ENCODE results near the gene ACVR1. TPM values are rescaled to one million over a fixed set of nuclear protein-coding genes. Genes with fewer than 3 reads are reported as not detected.

The ACVR1 gene
- total RNA-seq, 1 donor from 2014 or later: 24.3 TPM

DNA sequence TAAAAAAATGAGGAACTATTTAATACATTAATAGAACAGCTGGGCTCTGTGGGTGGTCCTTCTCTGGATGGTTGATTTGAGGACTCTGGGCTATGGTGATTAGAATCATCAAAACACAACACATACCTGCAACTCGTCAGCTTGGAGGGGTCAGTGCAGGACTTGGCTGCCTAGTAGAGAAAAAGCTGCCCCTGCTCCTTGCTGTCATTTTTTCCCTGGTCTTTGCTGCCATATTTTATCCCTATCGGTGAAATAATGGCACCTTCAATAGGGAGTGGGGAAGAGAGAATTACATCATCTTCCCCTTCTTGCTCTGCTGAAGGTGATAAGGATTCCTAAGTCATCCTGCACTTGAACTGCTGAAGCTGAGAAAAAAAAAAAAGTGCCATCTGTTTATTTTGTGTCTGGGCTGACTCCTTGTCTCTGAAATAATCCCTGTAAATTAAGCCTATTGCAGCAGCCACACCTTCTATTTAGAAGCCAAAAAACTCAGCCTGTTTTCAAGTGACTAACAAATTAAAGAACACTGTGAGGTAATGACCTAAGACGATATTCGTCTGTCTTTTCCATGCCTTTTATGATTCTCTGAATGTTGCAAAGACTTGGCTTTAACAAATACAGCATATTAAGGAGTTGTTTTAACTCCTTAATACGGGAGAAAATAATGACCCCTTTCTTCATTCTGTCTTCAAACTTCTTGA, 89.3 kb downstream of the ACVR1 start:
- Mint-ChIP-seq H3K4me3 (ENCODE audit: low read depth) (no peak overlapping the region), H3K27me3 (no peaks in the 10 kb centered on the region), H3K9me3 (ENCODE audit: low read depth) (no peaks in the 10 kb centered on the region), H3K36me3 (ENCODE audit: insufficient read depth) (no peaks in the 10 kb centered on the region), H3K4me1 (ENCODE audit: low read depth) (peaks cover 38% of the 10 kb centered on the region), H3K27ac (peak overlapping the region; percentile 56)
- no peak for TF ChIP-seq CTCF (IDR thresholded peaks at IDR 0.05; ENCODE audit: unreplicated experiment)
- no peak for DNase-seq (ENCODE audit: low spot score, unreplicated experiment)

- Mint-ChIP-seq H3K4me1 (ENCODE audit: low read depth) (peaks cover 41% of the 10 kb centered on the region), H3K27ac (no peak overlapping the region), H3K27me3 (no peaks in the 10 kb centered on the region), H3K36me3 (ENCODE audit: insufficient read depth) (no peaks in the 10 kb centered on the region), H3K4me3 (ENCODE audit: low read depth) (no peak overlapping the region), H3K9me3 (ENCODE audit: low read depth) (no peaks in the 10 kb centered on the region)
- DNase-seq (ENCODE audit: low spot score, unreplicated experiment): no peak
- TF ChIP-seq CTCF (IDR thresholded peaks at IDR 0.05; ENCODE audit: unreplicated experiment): no peak
These were observed 90.1 kb downstream of the ACVR1 start for GRCh38 chr2:157785866-157786662.

DNA sequence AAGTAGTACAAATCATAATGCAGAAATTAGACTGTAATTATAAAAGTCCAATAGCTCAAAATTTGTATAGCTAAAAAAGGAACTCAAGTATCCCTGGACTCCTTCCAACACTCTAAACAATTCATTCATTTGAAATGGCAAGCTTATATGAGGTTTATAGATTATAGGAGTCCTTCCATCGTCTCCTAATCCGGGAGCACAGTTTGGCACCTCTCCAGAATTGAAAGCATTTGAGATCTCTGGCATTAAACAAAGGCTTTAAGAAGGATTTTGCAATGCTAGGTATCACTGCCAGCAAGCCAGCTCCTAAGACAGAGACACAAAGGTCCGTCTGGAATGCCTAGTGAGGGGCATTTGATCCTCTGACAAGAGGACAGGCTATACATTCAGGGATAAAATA, 90.9 kb downstream of the ACVR1 start:
- H3K27ac Mint-ChIP-seq: no peak overlapping the region
- TF ChIP-seq CTCF (IDR thresholded peaks at IDR 0.05; ENCODE audit: unreplicated experiment): no peak
- H3K9me3 Mint-ChIP-seq (ENCODE audit: low read depth): no peaks in the 10 kb centered on the region
- H3K4me1 Mint-ChIP-seq (ENCODE audit: low read depth): peaks cover 41% of the 10 kb centered on the region
- DNase-seq (ENCODE audit: low spot score, unreplicated experiment): no peak
- H3K4me3 Mint-ChIP-seq (ENCODE audit: low read depth): no peak overlapping the region
- H3K36me3 Mint-ChIP-seq (ENCODE audit: insufficient read depth): peaks cover 3% of the 10 kb centered on the region
- H3K27me3 Mint-ChIP-seq: no peaks in the 10 kb centered on the region

DNA sequence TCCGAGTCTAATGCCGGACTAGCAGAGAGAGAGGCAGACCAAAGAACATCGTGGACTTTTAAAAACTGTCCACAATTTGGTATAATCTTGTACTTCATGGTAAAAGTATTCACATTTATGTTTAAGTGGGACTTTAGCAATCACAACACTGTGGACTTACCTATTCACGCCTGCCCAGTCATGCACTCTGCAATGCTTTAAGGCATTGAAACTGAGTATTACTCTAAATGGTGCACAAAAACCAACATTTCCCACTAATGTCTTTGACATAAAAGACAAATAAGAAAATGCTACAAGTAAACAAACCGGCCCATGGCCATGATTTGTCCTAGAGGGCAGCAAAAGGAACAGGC, 91.3 kb downstream of the ACVR1 start:
- DNase-seq (ENCODE audit: low spot score, unreplicated experiment): no peak
- Mint-ChIP-seq H3K36me3 (ENCODE audit: insufficient read depth) (peaks cover 5% of the 10 kb centered on the region), H3K4me3 (ENCODE audit: low read depth) (no peak overlapping the region), H3K27me3 (no peaks in the 10 kb centered on the region), H3K9me3 (ENCODE audit: low read depth) (no peaks in the 10 kb centered on the region), H3K27ac (no peak overlapping the region), H3K4me1 (ENCODE audit: low read depth) (peaks cover 41% of the 10 kb centered on the region)
- no peak for TF ChIP-seq CTCF (IDR thresholded peaks at IDR 0.05; ENCODE audit: unreplicated experiment)

GRCh38 chr2:157784169-157784822, 91.8 kb downstream of the ACVR1 start:
- Mint-ChIP-seq H3K4me1 (ENCODE audit: low read depth) (peaks cover 41% of the 10 kb centered on the region), H3K36me3 (ENCODE audit: insufficient read depth) (peaks cover 5% of the 10 kb centered on the region), H3K27me3 (no peaks in the 10 kb centered on the region), H3K4me3 (ENCODE audit: low read depth) (no peak overlapping the region), H3K27ac (no peak overlapping the region), H3K9me3 (ENCODE audit: low read depth) (no peaks in the 10 kb centered on the region)
- no peak for DNase-seq (ENCODE audit: low spot score, unreplicated experiment)
- no peak for TF ChIP-seq CTCF (IDR thresholded peaks at IDR 0.05; ENCODE audit: unreplicated experiment)

Measured in progenitor cell of endocrine pancreas (in vitro differentiated cells).